Stimulated activated naive CD8-positive, alpha-beta T cell treated with anti-CD3 and anti-CD28 coated beads, Interleukin-15, amount 100 ng/mL, for 72 hours (primary cell): Measurements from ENCODE around the gene ZNF526.
A peak's percentile ranks its signal among the peaks of the same experiment; 100 is the strongest.

ENCODE experiments used
- ATAC-seq: fragments of 150-1000 bp; cut with Tn5 transposase; 2 replicates; pipeline ENCODE4 v1.10.0; 2021; ENCODE audit warnings: mild to moderate bottlenecking, moderate library complexity
- DNase-seq, 2 donors: peaks; one replicate each; pipeline ENCODE4 v3.0.0; 2021 to 2022
- H3K27ac Mint-ChIP-seq, 2 donors: one replicate each; pipeline ENCODE4 v1.8.0; 2022; ENCODE audit warnings: mild to moderate bottlenecking in 2 of 2, mixed read lengths in 2 of 2, moderate library complexity in 2 of 2
- H3K27me3 Mint-ChIP-seq: one replicate; pipeline ENCODE4 v1.8.0; 2022; ENCODE audit warnings: mixed read lengths
- H3K4me1 Mint-ChIP-seq: one replicate; pipeline ENCODE4 v1.8.0; 2022; ENCODE audit warnings: mild to moderate bottlenecking, mixed read lengths
- H3K4me3 Mint-ChIP-seq, 2 donors: one replicate each; pipeline ENCODE4 v1.8.0; 2022; ENCODE audit warnings: mild to moderate bottlenecking in 2 of 2, mixed read lengths in 2 of 2, moderate library complexity in 1 of 2
- H3K9me3 Mint-ChIP-seq, 2 donors: one replicate each; pipeline ENCODE4 v1.8.0; 2022; ENCODE audit warnings: mixed read lengths in 2 of 2

Gene ZNF526

DNA sequence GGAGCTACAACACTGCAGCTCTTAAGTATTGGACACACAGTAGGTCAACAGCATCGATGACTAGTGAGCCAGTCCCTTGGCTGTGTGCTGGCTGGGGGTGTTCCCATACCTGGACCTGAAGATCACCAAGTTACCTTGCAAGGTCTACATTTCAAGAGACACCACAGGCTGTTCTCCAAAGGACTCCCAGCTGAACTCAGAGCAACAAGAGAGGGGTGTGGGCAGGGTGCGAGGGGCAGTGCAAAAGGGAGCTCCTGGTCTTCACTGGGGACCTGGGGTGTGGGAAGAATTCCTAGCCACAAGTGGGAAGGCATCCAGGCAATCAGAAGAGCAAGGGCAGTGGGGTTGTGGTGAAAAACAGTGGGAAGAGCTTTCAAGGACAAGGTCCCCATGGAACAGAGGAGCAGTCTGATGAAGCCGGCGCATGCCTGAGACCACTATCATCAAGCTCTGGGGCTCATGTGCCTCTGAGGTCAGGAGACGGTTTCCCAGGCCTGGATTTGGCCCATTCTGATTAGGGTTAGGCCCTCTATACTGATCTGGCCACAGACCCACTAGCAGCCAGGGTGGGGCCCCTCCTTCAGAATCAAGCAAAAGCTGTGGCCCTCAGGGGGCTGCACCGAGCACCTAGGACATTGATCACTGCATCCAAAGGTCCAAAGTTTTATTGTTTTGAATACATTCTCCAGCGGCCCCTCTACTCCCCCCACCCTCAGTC, 27.0 kb downstream of the ZNF526 start:
- peaks cover 65% of the 10 kb centered on the region for H3K4me1 Mint-ChIP-seq
- DNase-seq = no peak
- no peak overlapping the region for H3K4me3 Mint-ChIP-seq
- no peaks in the 10 kb centered on the region for H3K27me3 Mint-ChIP-seq
- no peaks in the 10 kb centered on the region for H3K9me3 Mint-ChIP-seq
- H3K27ac Mint-ChIP-seq = peak overlapping the region in 1 of 2 donors; percentile 5
- ATAC-seq = no peak

DNA sequence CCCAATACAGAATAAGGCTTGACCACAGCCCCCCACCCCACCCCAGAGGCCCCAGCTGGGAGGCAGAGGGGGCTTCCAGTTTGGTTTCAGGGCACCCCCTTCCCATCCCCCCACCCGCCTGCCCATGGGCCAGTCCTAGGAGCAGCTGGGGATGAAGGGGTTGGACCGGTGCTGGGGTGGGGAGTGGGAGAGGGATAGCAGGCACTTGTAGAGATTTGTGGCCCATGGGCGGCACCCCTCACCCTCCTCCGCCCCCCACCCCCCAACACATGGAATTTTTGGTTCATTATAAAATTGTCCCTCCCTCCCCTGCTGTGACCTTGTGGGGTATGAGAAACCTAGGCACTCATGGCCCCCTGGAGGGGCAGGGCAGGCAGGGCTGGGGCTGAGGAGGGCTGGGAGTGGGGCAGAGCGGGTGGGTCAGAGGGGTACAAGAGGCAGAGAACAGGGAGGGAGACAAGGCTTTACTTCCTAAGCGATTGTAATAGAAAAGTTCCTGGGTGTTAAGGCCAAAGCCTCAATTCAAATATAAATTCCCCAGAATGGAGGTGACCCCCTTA, 27.6 kb downstream of the ZNF526 start:
- Mint-ChIP-seq H3K27me3 (no peaks in the 10 kb centered on the region), H3K27ac (no peak overlapping the region), H3K9me3 (no peaks in the 10 kb centered on the region), H3K4me1 (peaks cover 72% of the 10 kb centered on the region), H3K4me3 (no peak overlapping the region)
- DNase-seq (no peak), ATAC-seq (no peak)

DNA sequence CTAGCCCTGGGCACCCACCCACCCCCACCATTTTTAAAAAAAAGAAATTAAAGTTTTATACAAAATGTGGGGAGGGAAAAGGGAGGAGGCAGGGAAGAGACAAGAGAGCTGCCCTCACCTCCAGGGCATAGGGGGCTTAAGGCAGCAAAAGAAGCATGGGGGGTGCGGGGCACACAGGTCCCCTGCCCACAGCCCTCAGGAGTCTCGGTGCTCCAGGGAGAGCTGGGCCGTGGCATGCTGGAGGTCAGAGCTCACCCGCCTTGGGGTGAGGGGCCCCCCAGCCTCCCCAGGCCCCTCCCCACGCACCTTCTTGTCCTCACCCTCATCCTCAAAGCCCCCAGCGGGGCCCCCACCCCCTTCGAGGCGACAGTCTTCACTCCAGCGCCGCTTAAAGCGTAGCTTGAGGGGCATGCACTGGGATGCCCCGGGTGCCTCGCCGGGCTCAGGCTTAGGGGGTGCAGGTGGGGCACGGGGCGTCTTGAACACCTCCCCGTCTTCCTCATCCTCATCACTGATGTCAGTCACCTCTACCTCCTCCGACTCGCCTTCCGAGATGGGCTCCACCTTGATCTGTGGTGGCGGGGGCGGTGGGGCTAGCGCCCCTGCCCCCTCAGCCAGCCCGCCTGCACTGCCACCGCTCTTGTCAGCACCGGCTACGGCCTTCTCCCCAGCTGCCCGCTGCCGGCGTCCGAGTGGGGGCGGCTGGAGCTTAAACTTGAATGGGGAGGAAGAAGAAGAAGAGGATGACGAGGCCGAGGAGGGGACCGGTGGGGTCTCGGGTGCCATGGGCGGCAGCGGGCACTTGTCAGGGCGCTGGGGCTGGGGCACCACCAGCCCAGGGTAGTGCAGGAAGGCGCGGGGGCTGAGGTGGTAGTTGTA, 28.4 kb downstream of the ZNF526 start:
- DNase-seq = no peak
- no peak for ATAC-seq
- no peaks in the 10 kb centered on the region for H3K27me3 Mint-ChIP-seq
- H3K27ac Mint-ChIP-seq = peak overlapping the region in 1 of 2 donors; percentile 36
- H3K9me3 Mint-ChIP-seq = no peaks in the 10 kb centered on the region
- peaks cover 75% of the 10 kb centered on the region for H3K4me1 Mint-ChIP-seq
- H3K4me3 Mint-ChIP-seq = no peak overlapping the region

DNA sequence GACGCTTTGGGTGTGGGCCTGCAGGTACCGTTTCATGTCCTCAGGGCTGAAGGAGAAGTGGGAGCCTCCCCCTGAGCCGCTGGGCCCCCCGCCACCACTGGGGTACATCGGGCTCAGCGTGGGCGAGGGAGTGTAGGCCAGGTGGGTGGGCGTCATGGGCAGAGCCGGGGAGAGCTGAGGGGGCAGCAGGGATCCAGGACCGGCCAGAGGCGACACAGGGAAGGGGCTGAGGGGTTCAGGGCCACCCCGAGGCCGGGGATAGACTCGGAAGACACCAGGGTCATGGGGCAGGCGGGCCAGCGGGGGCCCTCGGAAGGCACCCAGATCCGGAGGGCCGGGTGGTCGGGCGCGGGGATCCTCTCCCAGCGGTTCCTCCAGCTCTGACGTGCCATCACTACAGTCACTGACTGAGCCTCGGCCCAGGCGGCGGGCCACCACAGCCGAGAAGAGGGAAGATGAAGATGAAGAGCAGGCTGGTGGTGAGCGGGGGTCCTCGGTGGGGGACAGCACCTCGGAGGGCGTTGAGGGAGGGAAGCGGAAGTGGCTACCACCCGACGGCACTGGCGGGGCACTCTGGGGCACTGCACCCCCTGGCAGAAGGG, 29.1 kb downstream of the ZNF526 start:
- ATAC-seq = no peak
- Mint-ChIP-seq H3K4me3 (no peak overlapping the region), H3K27me3 (no peaks in the 10 kb centered on the region), H3K4me1 (peaks cover 75% of the 10 kb centered on the region), H3K27ac (peak overlapping the region in 1 of 2 donors; percentile 36), H3K9me3 (no peaks in the 10 kb centered on the region)
- DNase-seq = no peak

DNA sequence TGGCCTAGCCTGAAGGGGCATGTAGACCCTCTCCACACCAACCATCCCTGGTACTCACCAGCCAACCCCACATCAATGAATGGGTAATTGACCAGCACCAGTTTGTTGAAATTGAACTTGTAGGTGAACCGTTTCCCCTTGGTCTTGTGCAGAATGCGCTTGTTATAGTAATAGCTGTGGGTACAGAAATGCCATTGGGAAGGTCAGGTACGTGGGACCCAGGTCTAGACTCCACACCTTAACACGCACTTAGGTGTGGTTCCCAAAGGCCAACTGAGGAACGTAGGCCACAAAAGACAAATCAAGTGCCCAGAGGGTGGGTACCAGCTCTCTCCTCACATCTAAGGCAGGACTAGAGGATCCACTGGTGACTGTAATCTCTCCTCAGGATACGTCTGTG, 29.7 kb downstream of the ZNF526 start:
- peak overlapping the region in 1 of 2 donors; percentile 85 for H3K27ac Mint-ChIP-seq
- no peak overlapping the region for H3K4me3 Mint-ChIP-seq
- no peaks in the 10 kb centered on the region for H3K27me3 Mint-ChIP-seq
- H3K4me1 Mint-ChIP-seq = peaks cover 72% of the 10 kb centered on the region
- DNase-seq = no peak
- no peak for ATAC-seq
- no peaks in the 10 kb centered on the region for H3K9me3 Mint-ChIP-seq

DNA sequence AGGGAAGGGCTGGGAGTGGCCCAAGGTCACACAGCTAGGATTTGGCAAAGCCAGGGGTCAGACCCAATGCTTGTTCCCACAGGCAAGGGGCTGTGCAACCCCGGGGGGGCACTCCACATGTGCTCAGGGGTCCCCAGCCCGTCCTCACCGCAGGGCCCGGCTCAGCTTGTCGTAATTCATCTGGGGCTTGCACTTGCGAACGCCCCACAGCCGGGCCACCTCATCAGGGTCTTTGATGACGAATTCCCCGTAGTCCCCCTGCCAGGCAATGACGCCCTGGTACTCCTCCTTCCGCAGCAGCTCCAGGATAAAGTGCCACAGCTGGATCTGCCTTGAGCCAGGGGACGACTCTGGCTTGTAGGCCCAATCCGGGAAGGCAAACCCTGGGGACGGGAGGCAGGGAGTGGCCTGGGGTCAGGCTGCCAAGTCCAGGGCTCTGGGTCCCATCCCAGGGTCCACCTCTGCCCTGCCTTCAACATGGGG, 30.1 kb downstream of the ZNF526 start:
- Mint-ChIP-seq H3K9me3 (no peaks in the 10 kb centered on the region), H3K4me3 (peak overlapping the region; percentile 69 to 72), H3K27me3 (no peaks in the 10 kb centered on the region), H3K4me1 (peaks cover 67% of the 10 kb centered on the region), H3K27ac (peak overlapping the region in 1 of 2 donors; percentile 85)
- ATAC-seq (no peak), DNase-seq (no peak)

DNA sequence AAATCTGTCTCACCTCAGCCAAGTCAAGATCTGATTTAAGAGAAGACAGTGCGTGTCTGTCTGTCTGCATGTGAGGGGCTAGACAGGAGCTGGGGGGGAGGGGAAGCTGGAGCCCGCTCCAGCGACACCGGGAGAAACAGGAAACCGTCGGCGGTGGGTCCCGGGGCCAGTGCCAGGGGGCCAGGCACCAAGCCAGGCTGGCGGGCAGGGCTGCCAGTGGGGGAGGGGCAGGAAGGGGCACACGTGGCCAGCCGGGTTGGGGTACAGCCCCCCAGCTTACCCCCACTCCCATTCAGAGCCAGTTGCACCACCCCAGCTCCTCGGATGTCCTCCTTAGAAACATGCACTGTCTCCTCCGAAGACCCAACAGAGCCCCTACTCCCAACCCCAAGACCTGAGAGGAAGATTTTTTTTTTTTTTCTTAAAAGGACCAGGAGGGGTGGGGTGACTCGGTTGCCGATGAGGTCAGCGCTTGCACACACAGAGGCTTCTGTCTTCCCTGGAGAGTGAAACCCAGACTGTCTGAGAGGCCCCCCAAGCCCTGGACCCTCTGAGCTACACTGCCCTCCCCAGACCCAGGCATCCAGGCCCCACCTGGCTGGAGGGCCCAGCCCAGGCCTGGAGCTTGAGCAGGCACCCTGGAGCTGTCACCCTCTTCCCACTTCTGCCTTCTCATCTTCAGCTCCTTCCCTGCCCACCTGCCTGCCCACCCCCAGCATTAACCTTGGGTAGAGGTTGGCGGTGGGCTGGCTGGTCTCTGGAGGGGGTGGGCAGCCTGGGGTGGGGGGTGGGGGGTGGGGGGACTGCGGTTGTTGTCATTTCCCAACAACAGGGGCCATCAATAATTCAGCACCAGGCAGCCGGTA, 30.8 kb downstream of the ZNF526 start:
- Mint-ChIP-seq H3K27me3 (no peaks in the 10 kb centered on the region), H3K4me1 (peaks cover 65% of the 10 kb centered on the region), H3K4me3 (peak overlapping the region; percentile 72 to 93), H3K9me3 (no peaks in the 10 kb centered on the region), H3K27ac (peak overlapping the region; percentile 85 to 88)
- peak; percentile 5 for ATAC-seq
- peak in 1 of 2 donors; percentile 34 for DNase-seq

DNA sequence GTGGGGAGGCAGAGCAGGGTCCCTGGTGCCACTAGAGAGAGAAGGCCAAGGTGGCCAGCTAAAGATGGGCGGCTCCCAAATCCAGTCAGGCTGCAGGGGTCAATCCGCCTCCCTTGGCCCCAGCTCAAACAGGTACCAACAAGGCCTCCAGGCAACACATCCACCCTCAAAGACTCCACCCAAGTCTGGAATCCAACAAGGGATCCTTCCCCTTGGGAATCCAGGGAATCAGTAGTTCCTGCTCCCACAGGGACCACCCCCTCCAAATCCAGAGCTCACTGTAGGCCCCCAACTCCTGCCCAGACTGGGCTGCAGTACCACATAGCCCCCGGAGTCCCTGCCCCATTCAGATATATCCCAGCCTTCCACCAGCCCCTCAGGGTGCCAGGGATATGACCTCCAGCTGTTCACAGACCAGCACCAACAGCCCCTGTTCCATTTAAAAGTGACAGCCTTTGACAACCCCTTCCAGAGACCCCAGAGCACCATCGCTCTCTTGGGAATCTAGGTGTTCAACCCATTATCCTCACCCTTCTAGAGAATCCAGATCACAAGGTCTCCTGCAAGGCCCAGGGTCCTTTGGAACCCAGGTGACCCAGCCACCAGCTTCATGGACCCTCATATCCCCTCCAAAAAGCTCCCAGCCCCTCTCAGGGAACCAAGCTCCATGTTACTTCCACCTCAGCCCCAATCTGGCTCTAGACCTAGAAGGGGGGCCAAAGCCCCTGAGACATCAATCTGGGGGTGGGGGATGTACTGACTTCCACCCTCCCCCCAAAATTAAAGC, 31.7 kb downstream of the ZNF526 start:
- H3K27me3 Mint-ChIP-seq = no peaks in the 10 kb centered on the region
- H3K4me3 Mint-ChIP-seq = peak overlapping the region; percentile 93 to 98
- H3K4me1 Mint-ChIP-seq = peaks cover 60% of the 10 kb centered on the region
- DNase-seq = no peak
- no peak for ATAC-seq
- no peaks in the 10 kb centered on the region for H3K9me3 Mint-ChIP-seq
- peak overlapping the region; percentile 36 to 99 for H3K27ac Mint-ChIP-seq

DNA sequence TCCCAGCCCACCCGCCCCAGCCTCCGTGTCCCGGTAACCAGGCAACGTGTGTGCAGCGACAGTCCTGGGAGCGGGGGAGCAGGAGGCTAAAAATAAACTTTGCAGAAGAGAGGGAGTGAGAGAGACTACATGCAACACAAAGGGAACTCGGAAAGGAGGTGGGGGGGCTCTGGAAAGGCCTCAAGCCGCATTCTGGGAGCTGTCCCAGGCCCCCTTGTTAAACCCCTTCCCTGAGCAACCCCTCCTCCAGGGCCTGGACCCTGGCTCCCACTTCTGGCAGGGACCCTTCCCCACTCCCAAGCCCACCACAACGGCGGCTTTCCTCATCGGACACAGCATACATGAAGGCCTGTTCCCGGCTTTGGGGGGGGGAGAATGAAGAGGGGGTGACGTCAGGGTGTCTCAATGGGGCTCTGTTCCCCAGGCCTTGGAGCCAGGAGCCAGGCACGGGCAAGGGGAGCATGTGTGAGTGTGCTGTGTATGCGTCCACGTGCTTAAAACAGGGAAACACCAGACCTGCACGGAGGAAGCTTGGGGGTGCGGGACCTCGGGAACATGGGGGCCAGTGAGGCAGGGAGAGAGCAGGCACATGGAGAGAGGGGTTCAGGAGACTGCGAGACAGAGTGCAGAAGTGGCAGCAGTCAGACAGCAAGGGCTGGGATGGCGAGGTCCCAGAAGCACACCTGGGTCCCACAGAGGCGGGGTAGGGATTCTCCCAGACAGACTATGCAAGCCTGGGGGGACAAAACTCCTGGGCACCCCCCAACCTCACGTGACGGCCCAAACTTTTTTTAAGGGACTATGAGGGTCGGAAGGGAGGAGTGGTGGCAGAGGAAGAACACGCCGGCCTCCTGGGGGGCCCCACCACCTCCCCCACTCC, 32.5 kb downstream of the ZNF526 start:
- Mint-ChIP-seq H3K4me1 (peaks cover 54% of the 10 kb centered on the region), H3K27ac (peak overlapping the region; percentile 99), H3K4me3 (peak overlapping the region; percentile 93 to 98), H3K27me3 (no peaks in the 10 kb centered on the region), H3K9me3 (no peaks in the 10 kb centered on the region)
- DNase-seq (no peak), ATAC-seq (no peak)

DNA sequence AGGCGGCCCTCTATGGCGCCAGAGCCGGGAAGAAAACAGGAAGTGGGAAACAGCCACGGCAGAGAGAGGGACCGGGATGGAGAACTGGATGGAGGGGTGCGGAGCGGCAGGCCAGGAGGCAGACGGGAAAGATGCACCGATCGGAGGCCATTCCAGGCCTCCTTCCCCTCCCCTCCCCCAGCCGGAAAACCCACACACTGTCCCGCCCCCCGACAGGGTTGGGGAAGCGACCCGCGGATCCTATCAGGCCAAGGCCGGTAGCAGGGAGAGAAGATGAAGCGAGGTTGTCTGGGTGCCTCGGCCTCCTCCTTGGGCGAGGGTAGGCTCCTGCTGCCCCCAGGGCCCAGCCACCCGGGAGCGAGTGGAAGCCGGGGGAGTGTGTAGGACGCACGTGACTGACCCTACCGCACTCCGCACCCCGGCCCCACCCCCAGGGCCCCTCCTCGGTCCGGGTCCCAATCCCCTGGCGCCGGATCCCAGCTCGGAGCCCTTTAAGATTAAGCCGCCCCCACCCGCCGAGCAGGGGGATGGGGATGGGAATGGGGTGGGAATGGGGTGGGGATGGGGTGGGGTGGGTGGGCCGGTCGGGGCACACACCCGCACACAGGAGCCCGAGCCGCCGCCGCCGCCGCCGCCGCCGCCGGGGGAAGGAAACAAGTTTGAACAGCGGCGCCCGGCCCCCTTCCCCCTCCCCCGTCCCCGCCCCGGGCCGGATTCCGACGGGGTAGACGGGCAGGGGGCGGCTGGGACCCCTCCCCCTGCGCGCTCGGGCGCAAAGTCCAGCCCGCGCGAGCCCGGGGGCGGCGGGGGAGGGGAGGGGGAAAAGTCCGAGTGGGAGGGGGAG, 33.4 kb downstream of the ZNF526 start:
- peak overlapping the region; percentile 93 to 98 for H3K4me3 Mint-ChIP-seq
- peaks cover 53% of the 10 kb centered on the region for H3K4me1 Mint-ChIP-seq
- H3K27me3 Mint-ChIP-seq = no peaks in the 10 kb centered on the region
- H3K27ac Mint-ChIP-seq = peak overlapping the region; percentile 99
- H3K9me3 Mint-ChIP-seq = no peaks in the 10 kb centered on the region
- DNase-seq (peak; percentile 53 to 56), ATAC-seq (peak; percentile 40)

DNA sequence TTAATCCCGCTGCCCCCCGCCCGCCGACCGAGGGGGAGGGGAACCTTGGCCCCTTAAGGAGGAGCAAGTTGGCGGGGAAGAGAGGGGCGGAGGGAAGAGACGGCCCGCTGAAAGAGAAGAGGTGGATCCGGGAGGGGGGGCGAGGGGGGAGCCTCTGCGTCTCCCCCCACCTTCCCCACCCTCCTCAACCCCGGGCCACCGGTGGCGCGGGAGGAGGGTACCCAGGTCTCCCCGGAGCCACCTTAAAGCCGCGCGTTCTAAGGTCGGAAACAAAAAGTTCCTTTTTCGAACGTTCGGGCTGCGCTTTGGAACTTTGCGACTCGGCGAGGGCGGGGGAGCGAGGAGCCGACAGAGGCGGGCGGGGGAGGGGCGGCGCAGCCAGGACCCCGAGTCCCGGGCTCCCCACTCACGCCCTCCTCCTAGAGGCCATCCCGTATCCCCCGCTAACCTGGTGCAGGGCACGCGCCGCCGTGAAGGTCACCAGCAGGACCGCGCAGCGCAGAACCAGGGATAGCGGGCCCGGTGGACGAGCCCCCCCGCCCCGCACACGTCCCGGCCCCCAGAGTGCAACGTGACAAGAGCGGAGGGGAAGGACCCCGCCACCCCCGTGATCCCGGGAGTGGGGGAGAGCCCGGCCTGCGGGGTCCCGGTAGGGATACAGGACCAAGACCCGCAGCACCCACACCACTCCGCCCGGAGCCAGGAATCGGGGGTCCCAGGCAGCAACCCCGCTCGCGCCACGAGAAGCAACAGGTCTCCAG, 34.2 kb downstream of the ZNF526 start:
- no peaks in the 10 kb centered on the region for H3K9me3 Mint-ChIP-seq
- H3K27ac Mint-ChIP-seq = peak overlapping the region; percentile 85 to 96
- peak; percentile 41 for ATAC-seq
- H3K27me3 Mint-ChIP-seq = no peaks in the 10 kb centered on the region
- peaks cover 45% of the 10 kb centered on the region for H3K4me1 Mint-ChIP-seq
- peak; percentile 69 to 73 for DNase-seq
- peak overlapping the region; percentile 81 to 86 for H3K4me3 Mint-ChIP-seq
